Activated CD4-positive, alpha-beta T cell treated with anti-CD3 and anti-CD28 coated beads for 36 hours (primary cell): ENCODE results near the gene RABL2A. TPM values are rescaled to one million over a fixed set of nuclear protein-coding genes. Genes with fewer than 3 reads are reported as not detected.
"Not testable (repeated sequence)": the region's sequence is repeated elsewhere in the genome, so short reads cannot be mapped to it uniquely, and the experiment has no call there.

Experiments
- ATAC-seq: fragments of 200-7000 bp; cut with Tn5 transposase; one replicate; pipeline ENCODE4 v1.10.0; 2021; ENCODE audit warnings: mild to moderate bottlenecking, moderate library complexity
- CTCF ChIA-PET: fragments of 350-600 bp; sonication (Branson Sonifier 250); formaldehyde crosslinking; loops from one replicate; lab custom pipeline; 2021; ENCODE audit warnings: antibody characterized with exemption; lab: Charles Lee
- POLR2A ChIA-PET: fragments of 350-600 bp; sonication (Branson Sonifier 250); formaldehyde crosslinking; loops from one replicate; lab custom pipeline; 2021; ENCODE audit warnings: antibody characterized with exemption, inconsistent platforms; lab: Charles Lee
- DNase-seq: peaks from one replicate; pipeline ENCODE4 v3.0.0-alpha.2; 2020
- H3K27ac Mint-ChIP-seq: one replicate; pipeline ENCODE4 v1.8.0; 2021; ENCODE audit warnings: mixed read lengths
- H3K27me3 Mint-ChIP-seq: one replicate; pipeline ENCODE4 v1.8.0; 2021; ENCODE audit warnings: mixed read lengths
- H3K36me3 Mint-ChIP-seq: one replicate; pipeline ENCODE4 v1.8.0; 2021; ENCODE audit warnings: low read depth, mixed read lengths
- H3K4me1 Mint-ChIP-seq: one replicate; pipeline ENCODE4 v1.8.0; 2021; ENCODE audit warnings: mixed read lengths
- H3K4me3 Mint-ChIP-seq: one replicate; pipeline ENCODE4 v1.8.0; 2021; ENCODE audit warnings: mild to moderate bottlenecking, moderate library complexity, mixed read lengths
- H3K9me3 Mint-ChIP-seq: one replicate; pipeline ENCODE4 v1.8.0; 2021; ENCODE audit warnings: low read depth, mixed read lengths
- intact Hi-C, 2 experiments: fragments of 100-400 bp; cut with DNase I in 1 of 2; cut with micrococcal nuclease in 1 of 2; formaldehyde crosslinking; loops; one replicate each; pipeline versions ENCODE4 v1.14.2 to v1.15.1; 2022 to 2024; cut with DNase I, micrococcal nuclease
- total RNA-seq, 2 experiments: library from RNA; stranded (reverse); gene quantifications; one replicate each; pipeline ENCODE4 v1.2.3, GENCODE V29; 2021

The RABL2A gene
- total RNA-seq, 2 experiments from 2014 or later = 12.3 to 16.0 TPM

GRCh38 chr2:113597572-113597971 lies 29.5 kb upstream of the RABL2A start:
- H3K4me1 Mint-ChIP-seq, H3K4me3 Mint-ChIP-seq, H3K9me3 Mint-ChIP-seq, H3K27ac Mint-ChIP-seq, POLR2A ChIA-PET, H3K36me3 Mint-ChIP-seq, intact Hi-C loops, ATAC-seq, H3K27me3 Mint-ChIP-seq, CTCF ChIA-PET: not testable (repeated sequence)
- DNase-seq = peak; percentile 43

GRCh38 chr2:113598180-113598579 lies 28.9 kb upstream of the RABL2A start:
- DNase-seq, H3K27me3 Mint-ChIP-seq, H3K4me3 Mint-ChIP-seq, H3K4me1 Mint-ChIP-seq, H3K9me3 Mint-ChIP-seq, H3K27ac Mint-ChIP-seq, POLR2A ChIA-PET, H3K36me3 Mint-ChIP-seq, ATAC-seq, intact Hi-C loops, CTCF ChIA-PET: not testable (repeated sequence)

GRCh38 chr2:113598738-113599137 lies 28.3 kb upstream of the RABL2A start:
- POLR2A ChIA-PET, H3K27ac Mint-ChIP-seq, H3K9me3 Mint-ChIP-seq, intact Hi-C loops, DNase-seq, H3K4me3 Mint-ChIP-seq, H3K4me1 Mint-ChIP-seq, H3K36me3 Mint-ChIP-seq, H3K27me3 Mint-ChIP-seq, CTCF ChIA-PET, ATAC-seq: not testable (repeated sequence)

DNA sequence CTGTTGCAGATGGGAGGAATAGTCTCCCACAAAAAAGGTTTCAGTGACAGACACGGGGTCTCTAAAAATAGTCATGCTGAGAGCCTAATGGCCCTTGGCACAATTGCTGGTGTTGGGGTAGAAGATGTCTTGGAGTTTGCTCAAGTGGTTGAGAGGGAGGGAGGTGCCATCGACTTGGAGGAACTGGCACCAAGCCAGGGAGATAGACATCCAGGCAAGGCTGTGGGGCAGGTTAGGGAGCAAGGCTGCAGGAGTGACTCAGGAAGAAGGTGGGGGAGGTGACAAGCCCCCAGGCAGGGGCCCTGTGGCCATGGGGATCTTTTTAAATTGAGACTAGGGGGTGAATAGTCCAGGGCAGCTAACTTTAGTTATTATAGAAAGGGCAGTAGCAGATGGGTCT lies 27.9 kb upstream of the RABL2A start:
- POLR2A ChIA-PET, H3K27ac Mint-ChIP-seq, H3K9me3 Mint-ChIP-seq, H3K4me3 Mint-ChIP-seq, ATAC-seq, H3K36me3 Mint-ChIP-seq, DNase-seq, CTCF ChIA-PET, H3K27me3 Mint-ChIP-seq, intact Hi-C loops, H3K4me1 Mint-ChIP-seq: not testable (repeated sequence)

DNA sequence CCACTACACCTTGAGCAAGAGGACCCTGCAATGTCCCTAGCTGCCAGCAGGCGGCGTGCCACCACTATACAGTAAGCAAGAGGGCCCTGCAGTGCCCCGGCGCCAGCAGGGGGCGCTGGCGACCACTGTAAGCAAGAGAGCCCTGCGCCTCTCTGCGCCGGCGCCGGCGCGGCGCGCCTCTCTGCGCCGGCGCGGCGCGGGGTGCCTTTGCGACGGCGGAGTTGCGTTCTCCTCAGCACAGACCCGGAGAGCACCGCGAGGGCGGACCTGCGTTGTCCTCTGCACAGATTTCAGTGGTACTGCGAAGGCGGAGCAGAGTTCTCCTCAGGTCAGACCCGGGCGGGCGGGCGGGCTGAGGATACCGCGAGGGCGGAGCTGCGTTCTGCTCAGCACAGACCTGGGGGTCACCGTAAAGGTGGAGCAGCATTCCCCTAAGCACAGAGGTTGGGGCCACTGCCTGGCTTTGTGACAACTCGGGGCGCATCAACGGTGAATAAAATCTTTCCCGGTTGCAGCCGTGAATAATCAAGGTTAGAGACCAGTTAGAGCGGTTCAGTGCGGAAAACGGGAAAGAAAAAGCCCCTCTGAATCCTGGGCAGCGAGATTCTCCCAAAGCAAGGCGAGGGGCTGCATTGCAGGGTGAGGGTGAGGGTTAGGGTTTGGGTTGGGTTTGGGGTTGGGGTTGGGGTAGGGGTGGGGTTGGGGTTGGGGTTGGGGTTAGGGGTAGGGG lies 24.9 kb upstream of the RABL2A start:
- H3K4me3 Mint-ChIP-seq, H3K36me3 Mint-ChIP-seq, ATAC-seq, H3K4me1 Mint-ChIP-seq, H3K27ac Mint-ChIP-seq, H3K9me3 Mint-ChIP-seq, H3K27me3 Mint-ChIP-seq, POLR2A ChIA-PET: not testable (repeated sequence)
- CTCF ChIA-PET = interaction anchor here (0.6 kb wide), 1 partner anchor 286 kb away, joined by 3 read pairs; no protein-coding TSS in a partner anchor
- peak; percentile 86 for DNase-seq
- intact Hi-C loops = loop anchor here (2.0 to 10.0 kb wide), 4 partner anchors 91 to 377 kb away; partner anchors contain the start of gene ACTR3 (in 1 of the 2)

DNA sequence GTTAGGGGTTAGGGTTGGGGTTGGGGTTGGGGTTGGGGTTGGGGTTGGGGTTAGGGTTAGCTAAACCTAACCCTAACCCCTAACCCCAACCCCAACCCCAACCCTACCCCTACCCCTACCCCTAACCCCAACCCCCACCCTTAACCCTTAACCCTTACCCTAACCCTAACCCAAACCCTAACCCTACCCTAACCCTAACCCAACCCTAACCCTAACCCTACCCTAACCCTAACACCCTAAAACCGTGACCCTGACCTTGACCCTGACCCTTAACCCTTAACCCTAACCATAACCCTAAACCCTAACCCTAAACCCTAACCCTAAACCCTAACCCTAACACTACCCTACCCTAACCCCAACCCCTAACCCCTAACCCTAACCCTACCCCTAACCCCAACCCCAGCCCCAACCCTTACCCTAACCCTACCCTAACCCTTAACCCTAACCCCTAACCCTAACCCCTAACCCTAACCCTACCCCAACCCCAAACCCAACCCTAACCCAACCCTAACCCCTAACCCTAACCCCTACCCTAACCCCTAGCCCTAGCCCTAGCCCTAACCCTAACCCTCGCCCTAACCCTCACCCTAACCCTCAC lies 24.1 kb upstream of the RABL2A start:
- ChIA-PET CTCF (interaction anchor here (0.6 to 1.9 kb wide), 4 partner anchors 89 to 360 kb away, joined by 3 to 10 read pairs (median 4); no protein-coding TSS in a partner anchor), POLR2A (no interaction called here)
- peak; percentile 47 for ATAC-seq

GRCh38 chr2:113603467-113604084 lies 23.5 kb upstream of the RABL2A start:
- CTCF ChIA-PET = interaction anchor here (0.6 to 1.9 kb wide), 6 partner anchors 89 to 360 kb away, joined by 3 to 10 read pairs (median 4); no protein-coding TSS in a partner anchor
- POLR2A ChIA-PET, H3K9me3 Mint-ChIP-seq, H3K36me3 Mint-ChIP-seq, H3K27me3 Mint-ChIP-seq, H3K4me1 Mint-ChIP-seq: not testable (repeated sequence)
- DNase-seq = peak; percentile 90
- intact Hi-C loops = loop anchor here (1.0 to 10.0 kb wide), 6 partner anchors 89 to 375 kb away; partner anchors contain the start of genes ACTR3 (in 1 of the 2) and SLC35F5 (in 1 of the 2)
- peak overlapping the region; percentile 97 for H3K27ac Mint-ChIP-seq
- peak overlapping the region; percentile 82 for H3K4me3 Mint-ChIP-seq
- ATAC-seq = peak; percentile 99

More for the DNA sequence above, 24.1 kb upstream of the RABL2A start:
- Mint-ChIP-seq H3K27me3 (no peaks in the 10 kb centered on the region), H3K4me3 (peak overlapping the region; percentile 82), H3K4me1 (peaks cover 7% of the 10 kb centered on the region), H3K36me3 (no peaks in the 10 kb centered on the region), H3K9me3 (no peaks in the 10 kb centered on the region), H3K27ac (peak overlapping the region; percentile 90)
- intact Hi-C loops = loop anchor here (1.0 to 10.0 kb wide), 6 partner anchors 90 to 376 kb away; partner anchors contain the start of genes ACTR3 (in 1 of the 2) and SLC35F5 (in 1 of the 2)
- peak; percentile 6 for DNase-seq

GRCh38 chr2:113604085-113604477 lies 23.0 kb upstream of the RABL2A start:
- Mint-ChIP-seq H3K4me3 (peak overlapping the region; percentile 82), H3K27ac (peak overlapping the region; percentile 97)
- H3K36me3 Mint-ChIP-seq, ATAC-seq, H3K9me3 Mint-ChIP-seq, POLR2A ChIA-PET, H3K4me1 Mint-ChIP-seq, H3K27me3 Mint-ChIP-seq: not testable (repeated sequence)
- CTCF ChIA-PET = interaction anchor here (0.6 to 1.9 kb wide), 11 partner anchors 74 to 376 kb away, joined by 3 to 10 read pairs (median 3); no protein-coding TSS in a partner anchor
- intact Hi-C loops = loop anchor here (10.0 kb wide), 2 partner anchors 91 to 291 kb away; partner anchors contain the start of gene ACTR3 (in 1 of the 2)
- peak; percentile 94 for DNase-seq

- H3K9me3 Mint-ChIP-seq, H3K4me3 Mint-ChIP-seq, H3K27me3 Mint-ChIP-seq, ATAC-seq, POLR2A ChIA-PET, H3K36me3 Mint-ChIP-seq, DNase-seq, H3K4me1 Mint-ChIP-seq: not testable (repeated sequence)
- intact Hi-C loops = loop anchor here (10.0 kb wide), 2 partner anchors 90 to 290 kb away; partner anchors contain the start of gene ACTR3 (in 1 of the 2)
- CTCF ChIA-PET = interaction anchor here (0.6 to 1.9 kb wide), 9 partner anchors 73 to 376 kb away, joined by 3 to 10 read pairs (median 3); no protein-coding TSS in a partner anchor
- peak overlapping the region; percentile 24 for H3K27ac Mint-ChIP-seq
Observed at GRCh38 chr2:113604661-113605060, 22.4 kb upstream of the RABL2A start.

DNA sequence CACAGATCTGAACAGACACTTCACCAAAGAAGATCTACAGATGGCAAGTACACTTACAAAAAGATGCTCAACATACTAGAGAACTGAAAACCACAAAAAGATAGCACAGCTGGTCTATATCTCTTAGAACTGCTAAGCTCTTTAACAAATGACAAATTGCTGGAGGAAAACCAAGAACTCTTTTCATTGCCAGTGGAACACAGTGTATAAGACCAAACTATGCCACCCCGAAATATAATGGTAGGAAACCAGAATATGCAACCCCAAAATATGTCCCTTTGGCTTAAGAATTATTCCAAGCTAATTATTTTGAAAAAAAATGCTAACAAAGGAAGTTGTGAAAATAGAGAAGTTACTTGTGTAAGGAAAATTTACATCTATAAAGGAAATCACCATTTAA lies 21.0 kb upstream of the RABL2A start:
- intact Hi-C loops = loop anchor here (10.0 kb wide), 2 partner anchors 89 to 289 kb away; partner anchors contain the start of gene ACTR3 (in 1 of the 2)
- CTCF ChIA-PET, POLR2A ChIA-PET, H3K27ac Mint-ChIP-seq, H3K4me3 Mint-ChIP-seq, DNase-seq, H3K4me1 Mint-ChIP-seq, ATAC-seq, H3K9me3 Mint-ChIP-seq, H3K27me3 Mint-ChIP-seq, H3K36me3 Mint-ChIP-seq: not testable (repeated sequence)

DNA sequence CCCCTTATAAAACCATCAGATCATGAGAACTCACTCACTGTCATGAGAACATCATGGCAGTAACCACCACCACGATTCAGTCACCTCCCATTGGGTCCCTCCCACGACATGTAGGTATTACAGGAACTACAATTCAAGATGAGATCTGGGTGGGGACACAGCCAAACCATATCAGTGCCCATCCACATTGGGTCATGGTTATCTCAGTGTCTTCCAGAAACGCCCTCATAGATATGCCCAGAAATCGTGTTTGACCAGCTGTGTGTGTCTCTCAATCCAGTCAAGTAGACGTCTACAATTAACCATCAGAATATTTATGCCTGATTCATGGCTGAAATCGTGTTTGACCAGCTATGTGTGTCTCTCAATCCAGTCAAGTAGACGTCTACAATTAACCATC lies 17.2 kb upstream of the RABL2A start:
- POLR2A ChIA-PET = not testable (repeated sequence)

More for the DNA sequence above, 17.2 kb upstream of the RABL2A start:
- DNase-seq, H3K4me1 Mint-ChIP-seq, CTCF ChIA-PET, H3K36me3 Mint-ChIP-seq, H3K4me3 Mint-ChIP-seq, H3K27me3 Mint-ChIP-seq, H3K9me3 Mint-ChIP-seq, ATAC-seq, H3K27ac Mint-ChIP-seq: not testable (repeated sequence)
- intact Hi-C loops = loop anchor here (10.0 kb wide), 2 partner anchors 85 to 285 kb away; partner anchors contain the start of gene ACTR3 (in 1 of the 2)
